SH-SY5Y (cell line): ENCODE results near the gene IBA57.

Source experiments
- GATA2 ChIP-seq: IDR thresholded peaks from 2 replicates; pipeline ENCODE4 v1.6.1; 2011; ENCODE audit warnings: mild to moderate bottlenecking, low read depth, low read length
- GATA3 ChIP-seq: IDR thresholded peaks from 2 replicates; pipeline ENCODE4 v1.6.1; 2011; ENCODE audit warnings: low read depth, mild to moderate bottlenecking, low read length, moderate library complexity

The IBA57 gene

GRCh38 chr1:228177721-228178710 lies 12.4 kb downstream of the IBA57 start:
- no peak for TF ChIP-seq GATA2
- TF ChIP-seq GATA3 = no peak

GRCh38 chr1:228178737-228179684 lies 13.4 kb downstream of the IBA57 start:
- no peak for TF ChIP-seq GATA2
- no peak for TF ChIP-seq GATA3

GRCh38 chr1:228180271-228180958 lies 14.8 kb downstream of the IBA57 start:
- TF ChIP-seq GATA3 (no peak), GATA2 (no peak)

- TF ChIP-seq GATA3 (no peak), GATA2 (no peak)
Observed at GRCh38 chr1:228180959-228181644, 15.5 kb downstream of the IBA57 start.

GRCh38 chr1:228181645-228182034 lies 16.0 kb downstream of the IBA57 start:
- no peak for TF ChIP-seq GATA2
- no peak for TF ChIP-seq GATA3

GRCh38 chr1:228182296-228183030 lies 16.9 kb downstream of the IBA57 start:
- TF ChIP-seq GATA2 (no peak), GATA3 (no peak)

- no peak for TF ChIP-seq GATA2
- TF ChIP-seq GATA3 = no peak
Observed at GRCh38 chr1:228184152-228184551, 18.5 kb downstream of the IBA57 start.

GRCh38 chr1:228185641-228185965 lies 20.0 kb downstream of the IBA57 start:
- TF ChIP-seq GATA2 = 0 out of 2 replicates have a peak, but pooled peaks have one; percentile 24
- no peak for TF ChIP-seq GATA3

GRCh38 chr1:228190182-228190581 lies 24.6 kb downstream of the IBA57 start:
- TF ChIP-seq GATA3 (no peak), GATA2 (no peak)

GRCh38 chr1:228190778-228191177 lies 25.2 kb downstream of the IBA57 start:
- no peak for TF ChIP-seq GATA2
- no peak for TF ChIP-seq GATA3

GRCh38 chr1:228194436-228194835 lies 28.8 kb downstream of the IBA57 start:
- TF ChIP-seq GATA2 (no peak), GATA3 (no peak)

- TF ChIP-seq GATA2 (no peak), GATA3 (no peak)
Observed at GRCh38 chr1:228194921-228195812, 29.6 kb downstream of the IBA57 start.
